Liver (tissue), 9 donors: ENCODE measurements around the gene CCDC154. TPM values are rescaled to one million over a fixed set of nuclear protein-coding genes. Genes with fewer than 3 reads are reported as not detected.

ENCODE experiments used
- DNase-seq: peaks from one replicate; pipeline ENCODE4 v3.0.0-alpha.2; 2017; ENCODE audit warnings: low spot score
- H3K27ac ChIP-seq, 2 donors: one replicate each; pipeline ENCODE4 v1.7.0; 2013; ENCODE audit warnings: inconsistent platforms in 2 of 2, low read length in 2 of 2, control low read depth in 1 of 2, low read depth in 1 of 2, mild to moderate bottlenecking in 1 of 2
- H3K27me3 ChIP-seq, 4 donors: one replicate each; pipeline versions ENCODE4 v1.6.1 to v1.7.0; 2013; ENCODE audit warnings: low read length in 3 of 4, inconsistent platforms in 1 of 4, mild to moderate bottlenecking in 1 of 4, moderate library complexity in 1 of 4; ENCODE audit not compliant: control insufficient read depth in 4 of 4, insufficient read depth in 4 of 4
- H3K36me3 ChIP-seq, 4 donors: one replicate each; pipeline versions ENCODE4 v1.6.1 to v1.7.0; 2013; ENCODE audit warnings: low read length in 3 of 4, mild to moderate bottlenecking in 3 of 4, low read depth in 1 of 4, moderate library complexity in 1 of 4; ENCODE audit not compliant: control insufficient read depth in 4 of 4, insufficient read depth in 3 of 4
- H3K4me1 ChIP-seq, 4 donors: one replicate each; pipeline versions ENCODE4 v1.6.1 to v1.7.0; 2013; ENCODE audit warnings: low read length in 3 of 4, mild to moderate bottlenecking in 3 of 4, moderate library complexity in 1 of 4; ENCODE audit not compliant: control insufficient read depth in 4 of 4, insufficient read depth in 4 of 4
- H3K4me3 ChIP-seq, 3 donors: one replicate each; pipeline versions ENCODE4 v1.6.1 to v1.7.0; 2013; ENCODE audit warnings: low read length in 3 of 3, control low read depth in 1 of 3, low read depth in 1 of 3, mild to moderate bottlenecking in 1 of 3
- H3K9ac ChIP-seq, 2 donors: one replicate each; pipeline ENCODE4 v1.7.0; 2013; ENCODE audit warnings: low read length in 2 of 2, mild to moderate bottlenecking in 2 of 2, moderate library complexity in 2 of 2, control low read depth in 1 of 2, low read depth in 1 of 2
- H3K9me3 ChIP-seq, 4 donors: one replicate each; pipeline versions ENCODE4 v1.6.1 to v1.7.0; 2013; ENCODE audit warnings: low read length in 3 of 4; ENCODE audit not compliant: control insufficient read depth in 4 of 4
- ATF3 ChIP-seq: IDR thresholded peaks from 2 replicates; pipeline ENCODE4 v1.6.1; 2016; ENCODE audit warnings: antibody characterized with exemption
- CTCF ChIP-seq: fragments of 150-350 bp; IDR thresholded peaks from 2 replicates; pipeline ENCODE4 v1.5.1; 2017; ENCODE audit warnings: improper control_type of control experiment, low read depth, low read length; ENCODE audit not compliant: missing input control
- EGR1 ChIP-seq, 2 donors: IDR thresholded peaks; 2 replicates each; pipeline ENCODE4 v1.6.1; 2016 to 2018; ENCODE audit warnings: antibody characterized with exemption in 2 of 2, low read depth in 2 of 2
- FOXA1 ChIP-seq: IDR thresholded peaks from 2 replicates; pipeline ENCODE4 v1.6.1; 2016; ENCODE audit warnings: antibody characterized with exemption
- FOXA2 ChIP-seq: IDR thresholded peaks from 2 replicates; pipeline ENCODE4 v1.6.1; 2016; ENCODE audit warnings: antibody characterized with exemption
- GABPA ChIP-seq, 2 donors: IDR thresholded peaks in 1 of 2; conservative IDR thresholded peaks in 1 of 2; 2 replicates each; pipeline ENCODE4 v1.6.1; 2016; ENCODE audit warnings: antibody characterized with exemption in 2 of 2, mild to moderate bottlenecking in 1 of 2, moderate library complexity in 1 of 2
- HNF4G ChIP-seq: IDR thresholded peaks from 2 replicates; pipeline ENCODE4 v1.6.1; 2016; ENCODE audit warnings: antibody characterized with exemption
- JUND ChIP-seq, 2 donors: IDR thresholded peaks; 2 replicates each; pipeline ENCODE4 v1.6.1; 2016; ENCODE audit warnings: antibody characterized with exemption in 2 of 2
- MAX ChIP-seq: IDR thresholded peaks from 2 replicates; pipeline ENCODE4 v1.6.1; 2016; ENCODE audit warnings: antibody characterized with exemption
- NR2F2 ChIP-seq: IDR thresholded peaks from 2 replicates; pipeline ENCODE4 v1.6.1; 2016; ENCODE audit warnings: antibody characterized with exemption
- RAD21 ChIP-seq, 2 donors: IDR thresholded peaks; 2 replicates each; pipeline ENCODE4 v1.6.1; 2016; ENCODE audit warnings: antibody characterized with exemption in 2 of 2, mild to moderate bottlenecking in 2 of 2
- REST ChIP-seq: IDR thresholded peaks from 2 replicates; pipeline ENCODE4 v1.6.1; 2016; ENCODE audit warnings: antibody characterized with exemption, mild to moderate bottlenecking
- SP1 ChIP-seq: IDR thresholded peaks from 2 replicates; pipeline ENCODE4 v1.6.1; 2018; ENCODE audit warnings: antibody characterized with exemption, mild to moderate bottlenecking
- TAF1 ChIP-seq: conservative IDR thresholded peaks from 2 replicates; pipeline ENCODE4 v1.6.1; 2016; ENCODE audit warnings: antibody characterized with exemption, mild to moderate bottlenecking
- YY1 ChIP-seq: IDR thresholded peaks from 2 replicates; pipeline ENCODE4 v1.6.1; 2016; ENCODE audit warnings: antibody characterized with exemption, mild to moderate bottlenecking
- ZBTB33 ChIP-seq: IDR thresholded peaks from 2 replicates; pipeline ENCODE4 v1.6.1; 2016; ENCODE audit warnings: antibody characterized with exemption
- WGBS: extraction: QIAGEN DNeasy Blood & Tissue Kit; methylation state at CpG from one replicate; pipeline ENCODE4 v1.1.7; 2013; 5-methylcytosine and 5-hydroxymethylcytosine counted together
- polyA plus RNA-seq, 2 donors: library from polyadenylated mRNA; stranded (reverse) in 1 of 2; unstranded in 1 of 2; fragments of 200-250 nt in 1 of 2; fragments of >200 nt in 1 of 2; fragmentation: Nextera tagmentation in 1 of 2; extraction: Ambion mirVana in 1 of 2; gene quantifications; one replicate each; pipeline versions ENCODE4 v1.2.1 to v1.2.3, GENCODE V29; 2013 to 2015
- total RNA-seq, 2 donors: library from RNA; depleted of rRNA; stranded (reverse); fragments of >200 nt; gene quantifications; one replicate each; pipeline ENCODE4 v1.2.3, GENCODE V29; 2014
- donor health status: healthy.
- donor health status: healthy.
- donor health status: healthy.
- donor health status: healthy.
- donor health status: healthy.

CCDC154 gene
- total and polyA plus RNA-seq, 4 donors: 0.18 to 0.42 (median 0.39) TPM; not detected in 1

- H3K27ac ChIP-seq: no peak overlapping the region
- peaks cover 0 to 19% (median 6%) of the 10 kb centered on the region in 4 donors for H3K36me3 ChIP-seq
- H3K4me3 ChIP-seq: no peak overlapping the region
- H3K9ac ChIP-seq: no peak overlapping the region
- TF ChIP-seq ZBTB33 (no peak), NR2F2 (no peak), JUND (IDR thresholded peaks at IDR 0.05) (no peak), FOXA2 (no peak), TAF1 (no peak), MAX (no peak), REST (no peak)
- WGBS: 89% methylated on average over 25 of the region's 25 CpGs
- no peak for DNase-seq
- no peaks in the 10 kb centered on the region for H3K27me3 ChIP-seq
- no peaks in the 10 kb centered on the region for H3K4me1 ChIP-seq
- H3K9me3 ChIP-seq: no peaks in the 10 kb centered on the region
These were observed 1.3 kb upstream of the CCDC154 start for GRCh38 chr16:1445518-1446203.

- DNase-seq: no peak
- peaks cover 0 to 17% (median 6%) of the 10 kb centered on the region in 4 donors for H3K36me3 ChIP-seq
- H3K27ac ChIP-seq: no peak overlapping the region
- 90% methylated on average over 48 of the region's 48 CpGs for WGBS
- H3K27me3 ChIP-seq: no peaks in the 10 kb centered on the region
- no peak overlapping the region for H3K9ac ChIP-seq
- H3K4me1 ChIP-seq: no peaks in the 10 kb centered on the region
- H3K4me3 ChIP-seq: no peak overlapping the region
- no peaks in the 10 kb centered on the region for H3K9me3 ChIP-seq
- TF ChIP-seq HNF4G: no peak
- TF ChIP-seq TAF1: no peak
- no peak for TF ChIP-seq EGR1 (IDR thresholded peaks at IDR 0.05; ENCODE audit: low read depth in 2 of 2)
- TF ChIP-seq CTCF: no peak
- TF ChIP-seq GABPA (IDR thresholded peaks at IDR 0.05 in 1 of 2, conservative IDR thresholded peaks at IDR 0.05 in 1 of 2): no peak
- TF ChIP-seq FOXA1: no peak
- no peak for TF ChIP-seq ZBTB33
- no peak for TF ChIP-seq YY1
- no peak for TF ChIP-seq MAX
- TF ChIP-seq RAD21 (IDR thresholded peaks at IDR 0.05): no peak
- no peak for TF ChIP-seq JUND (IDR thresholded peaks at IDR 0.05)
- TF ChIP-seq FOXA2: no peak
- TF ChIP-seq SP1: no peak
- no peak for TF ChIP-seq ATF3
- no peak for TF ChIP-seq NR2F2
These were observed 568 bp upstream of the CCDC154 start for GRCh38 chr16:1444730-1445517.
